GM23338 (cell line): ENCODE data around the gene UBR2. TPM values are rescaled to one million over a fixed set of nuclear protein-coding genes. Genes with fewer than 3 reads are reported as not detected.

Experiments
- CREB1 ChIP-seq: fragments of 250-450 bp; sonication (Bioruptor Pico); IDR thresholded peaks from 2 replicates; pipeline ENCODE4 v1.5.0; 2020; ENCODE audit warnings: low read depth, mild to moderate bottlenecking, moderate library complexity
- ETS1 ChIP-seq: IDR thresholded peaks from 2 replicates; pipeline ENCODE4 v1.6.1; 2016; ENCODE audit warnings: antibody characterized with exemption
- EZH2phosphoT487 ChIP-seq: fragments of 200-600 bp; sonication (generic); IDR thresholded peaks from one replicate; pipeline ENCODE4 v1.8.1; 2018; ENCODE audit warnings: antibody characterized with exemption; ENCODE audit not compliant: unreplicated experiment
- NANOG ChIP-seq: IDR thresholded peaks from 2 replicates; pipeline ENCODE4 v1.6.1; 2016; ENCODE audit warnings: antibody characterized with exemption, borderline replicate concordance
- POLR2AphosphoS5 ChIP-seq: IDR thresholded peaks from 2 replicates; pipeline ENCODE4 v1.6.1; 2016; ENCODE audit warnings: antibody characterized with exemption, low read depth
- polyA plus RNA-seq: library from polyadenylated mRNA; unstranded; fragments of >200 nt; fragmentation: Nextera tagmentation; extraction: Ambion mirVana; gene quantifications from 2 replicates; pipeline ENCODE4 v1.2.1, GENCODE V29; 2016
- small RNA-seq: library from RNA; depleted of rRNA; stranded (forward); fragments of <200 nt; gene quantifications from one replicate; pipeline ENCODE3, GENCODE V24; 2014; ENCODE audit warnings: low replicate concordance
- total RNA-seq: library from RNA; depleted of rRNA; stranded (reverse); fragments of >200 nt; shearing (Covaris generic); gene quantifications from 2 replicates; pipeline ENCODE4 v1.2.3, GENCODE V29; 2014; rRNA removed
- TF ChIP-seq, protein P1 (sequence below): IDR thresholded peaks from one replicate; pipeline ENCODE4 v1.6.1; 2018; ENCODE audit warnings: antibody characterized with exemption; ENCODE audit not compliant: unreplicated experiment

UBR2 gene
- total and polyA plus RNA-seq, 2 experiments from 2014 or later = 6.7 to 21.2 TPM

DNA sequence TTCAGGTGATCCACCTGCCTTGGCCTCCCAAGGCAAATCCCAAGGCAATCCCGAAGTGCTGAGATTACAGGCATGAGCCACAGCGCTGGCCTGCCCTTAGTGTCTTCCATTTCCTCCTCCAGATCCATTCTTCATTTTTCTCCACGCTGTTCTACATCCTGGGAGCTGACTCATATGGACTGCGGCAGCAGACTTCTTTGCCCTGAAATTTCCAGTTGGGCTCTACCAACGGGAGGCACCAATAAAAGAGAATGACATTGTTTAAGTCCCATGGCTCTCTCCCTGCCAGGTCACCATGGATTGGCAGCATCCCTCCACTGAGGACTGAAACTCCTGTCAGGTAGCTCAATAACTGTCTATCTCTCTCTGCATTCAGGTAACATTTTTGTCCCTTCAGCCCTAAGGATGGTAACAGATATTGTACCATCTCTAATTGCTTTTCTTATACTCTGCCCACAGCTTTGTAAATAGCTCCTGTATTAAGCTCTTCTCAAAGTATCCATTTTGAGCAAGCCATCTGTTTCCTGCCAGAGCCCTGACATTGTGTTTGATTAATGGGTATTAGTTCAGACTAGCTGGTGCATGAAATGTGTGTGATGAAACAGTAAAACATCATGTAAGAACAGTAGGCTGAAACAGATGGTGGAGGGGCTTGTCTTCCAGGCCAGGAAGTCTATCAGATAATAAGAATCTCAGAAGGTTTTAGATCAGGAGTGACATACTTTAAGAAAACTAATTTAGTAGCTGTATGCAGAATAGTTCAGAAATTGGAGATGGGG lies 178.5 kb downstream of the UBR2 start (continued):
- TF ChIP-seq ETS1 (no peak), CREB1 (CRISPR knock-in tag) (no peak), POLR2AphosphoS5 (no peak), EZH2phosphoT487 (no peak), NANOG (no peak)
- TF ChIP-seq, protein P1, sequence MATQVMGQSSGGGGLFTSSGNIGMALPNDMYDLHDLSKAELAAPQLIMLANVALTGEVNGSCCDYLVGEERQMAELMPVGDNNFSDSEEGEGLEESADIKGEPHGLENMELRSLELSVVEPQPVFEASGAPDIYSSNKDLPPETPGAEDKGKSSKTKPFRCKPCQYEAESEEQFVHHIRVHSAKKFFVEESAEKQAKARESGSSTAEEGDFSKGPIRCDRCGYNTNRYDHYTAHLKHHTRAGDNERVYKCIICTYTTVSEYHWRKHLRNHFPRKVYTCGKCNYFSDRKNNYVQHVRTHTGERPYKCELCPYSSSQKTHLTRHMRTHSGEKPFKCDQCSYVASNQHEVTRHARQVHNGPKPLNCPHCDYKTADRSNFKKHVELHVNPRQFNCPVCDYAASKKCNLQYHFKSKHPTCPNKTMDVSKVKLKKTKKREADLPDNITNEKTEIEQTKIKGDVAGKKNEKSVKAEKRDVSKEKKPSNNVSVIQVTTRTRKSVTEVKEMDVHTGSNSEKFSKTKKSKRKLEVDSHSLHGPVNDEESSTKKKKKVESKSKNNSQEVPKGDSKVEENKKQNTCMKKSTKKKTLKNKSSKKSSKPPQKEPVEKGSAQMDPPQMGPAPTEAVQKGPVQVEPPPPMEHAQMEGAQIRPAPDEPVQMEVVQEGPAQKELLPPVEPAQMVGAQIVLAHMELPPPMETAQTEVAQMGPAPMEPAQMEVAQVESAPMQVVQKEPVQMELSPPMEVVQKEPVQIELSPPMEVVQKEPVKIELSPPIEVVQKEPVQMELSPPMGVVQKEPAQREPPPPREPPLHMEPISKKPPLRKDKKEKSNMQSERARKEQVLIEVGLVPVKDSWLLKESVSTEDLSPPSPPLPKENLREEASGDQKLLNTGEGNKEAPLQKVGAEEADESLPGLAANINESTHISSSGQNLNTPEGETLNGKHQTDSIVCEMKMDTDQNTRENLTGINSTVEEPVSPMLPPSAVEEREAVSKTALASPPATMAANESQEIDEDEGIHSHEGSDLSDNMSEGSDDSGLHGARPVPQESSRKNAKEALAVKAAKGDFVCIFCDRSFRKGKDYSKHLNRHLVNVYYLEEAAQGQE = no peak

Small RNAs within 50 kb of the gene (small RNA-seq; reads per million reads assigned to genes)
- not detected for gene RNU6-890P

Other genes with a start within 250 kb of the UBR2 start
- 20.5 and 20.6 TPM in 2 replicates for gene TRERF1, start 112.1 kb upstream of the UBR2 start, total RNA-seq
- gene TRERF1, start 112.1 kb upstream of the UBR2 start, polyA plus RNA-seq = 11.1 and 11.2 TPM in 2 replicates
- 0.52 and 0.89 TPM in 2 replicates for gene PRPH2, start 158.6 kb downstream of the UBR2 start, total RNA-seq
- gene PRPH2, start 158.6 kb downstream of the UBR2 start, polyA plus RNA-seq = 0.21 and 0.50 TPM in 2 replicates
- 45.0 and 59.5 TPM in 2 replicates for gene TBCC, start 182.1 kb downstream of the UBR2 start, total RNA-seq
- gene TBCC, start 182.1 kb downstream of the UBR2 start, polyA plus RNA-seq = 45.3 and 48.3 TPM in 2 replicates
- 11.0 and 11.7 TPM in 2 replicates for gene BICRAL, start 218.0 kb downstream of the UBR2 start, total RNA-seq
- 3.4 and 3.6 TPM in 2 replicates for gene BICRAL, start 218.0 kb downstream of the UBR2 start, polyA plus RNA-seq